NB4 (cell line): Measurements from ENCODE around the gene MT1G.

Experiments
- DNase-seq: peaks from one replicate; pipeline ENCODE4 v3.0.0; 2010; ENCODE audit warnings: low read depth
- H3K4me3 ChIP-seq: one replicate; pipeline ENCODE4 v1.5.1; 2011; ENCODE audit warnings: mild to moderate bottlenecking, low read depth, low read length, moderate library complexity
- MAX ChIP-seq: IDR thresholded peaks from 2 replicates; pipeline ENCODE4 v1.6.1; 2011; ENCODE audit warnings: low read depth, low read length
- MYC ChIP-seq: IDR thresholded peaks from 2 replicates; pipeline ENCODE4 v1.6.1; 2011; ENCODE audit warnings: low read depth, low read length
- POLR2A ChIP-seq: IDR thresholded peaks from 2 replicates; pipeline ENCODE4 v1.6.1; 2011; ENCODE audit warnings: mild to moderate bottlenecking; ENCODE audit not compliant: insufficient read length; ENCODE audit errors: extremely low read depth
- TF ChIP-seq, protein P1 (sequence below): IDR thresholded peaks from one replicate; pipeline ENCODE4 v1.5.1; 2012; ENCODE audit warnings: low read depth, low read length

The MT1G gene

GRCh38 chr16:56651586-56651985, 16.3 kb downstream of the MT1G start, which contains the start of gene MT1B:
TSS of gene MT1B (plus strand) at chr16:56651886. CDS start at chr16:56651954, 68 bp downstream.
- DNase-seq: no peak
- no peak within 1 kb of the TSS for H3K4me3 ChIP-seq
- TF ChIP-seq MYC (no peak), POLR2A (no peak), MAX (no peak)
- TF ChIP-seq, protein P1, sequence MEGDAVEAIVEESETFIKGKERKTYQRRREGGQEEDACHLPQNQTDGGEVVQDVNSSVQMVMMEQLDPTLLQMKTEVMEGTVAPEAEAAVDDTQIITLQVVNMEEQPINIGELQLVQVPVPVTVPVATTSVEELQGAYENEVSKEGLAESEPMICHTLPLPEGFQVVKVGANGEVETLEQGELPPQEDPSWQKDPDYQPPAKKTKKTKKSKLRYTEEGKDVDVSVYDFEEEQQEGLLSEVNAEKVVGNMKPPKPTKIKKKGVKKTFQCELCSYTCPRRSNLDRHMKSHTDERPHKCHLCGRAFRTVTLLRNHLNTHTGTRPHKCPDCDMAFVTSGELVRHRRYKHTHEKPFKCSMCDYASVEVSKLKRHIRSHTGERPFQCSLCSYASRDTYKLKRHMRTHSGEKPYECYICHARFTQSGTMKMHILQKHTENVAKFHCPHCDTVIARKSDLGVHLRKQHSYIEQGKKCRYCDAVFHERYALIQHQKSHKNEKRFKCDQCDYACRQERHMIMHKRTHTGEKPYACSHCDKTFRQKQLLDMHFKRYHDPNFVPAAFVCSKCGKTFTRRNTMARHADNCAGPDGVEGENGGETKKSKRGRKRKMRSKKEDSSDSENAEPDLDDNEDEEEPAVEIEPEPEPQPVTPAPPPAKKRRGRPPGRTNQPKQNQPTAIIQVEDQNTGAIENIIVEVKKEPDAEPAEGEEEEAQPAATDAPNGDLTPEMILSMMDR: no peak

GRCh38 chr16:56649820-56650219, 18.0 kb downstream of the MT1G start:
- no peak for DNase-seq
- H3K4me3 ChIP-seq: no peak overlapping the region
- TF ChIP-seq POLR2A: no peak
- TF ChIP-seq MAX: no peak
- no peak for TF ChIP-seq MYC
- TF ChIP-seq, protein P1: no peak

DNA sequence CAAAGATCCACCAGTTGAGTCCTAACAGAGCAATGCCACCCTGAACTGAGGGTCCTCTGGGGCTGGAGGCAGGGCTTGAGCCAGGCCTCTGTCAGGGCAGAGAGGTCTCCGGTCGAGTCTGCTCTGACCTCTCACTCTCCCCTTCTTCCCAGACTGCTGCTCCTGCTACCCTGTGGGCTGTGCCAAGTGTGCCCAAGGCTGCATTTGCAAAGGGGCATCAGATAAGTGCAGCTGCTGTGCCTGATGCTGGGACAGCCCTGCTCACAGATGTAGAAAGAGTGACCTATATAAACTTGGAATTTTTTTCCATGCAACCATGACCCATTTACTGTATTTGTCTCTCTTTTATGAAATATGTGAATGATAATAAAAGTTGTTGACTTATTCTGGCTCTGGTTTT, 18.6 kb downstream of the MT1G start:
- no peak for DNase-seq
- no peak overlapping the region for H3K4me3 ChIP-seq
- TF ChIP-seq, protein P1: no peak
- no peak for TF ChIP-seq POLR2A
- no peak for TF ChIP-seq MYC
- TF ChIP-seq MAX: no peak

- H3K4me3 ChIP-seq: no peak overlapping the region
- DNase-seq: no peak
- TF ChIP-seq, protein P1: no peak
- TF ChIP-seq MAX (no peak), POLR2A (no peak), MYC (no peak)
Measured at GRCh38 chr16:56647641-56648431, 20.0 kb downstream of the MT1G start.

GRCh38 chr16:56645838-56646237, 22.0 kb downstream of the MT1G start:
- TF ChIP-seq, protein P1: no peak
- TF ChIP-seq POLR2A (no peak), MYC (no peak), MAX (no peak)
- H3K4me3 ChIP-seq: no peak overlapping the region
- DNase-seq: no peak
